HEK293 (cell line): ENCODE measurements around the gene S1PR5.

ENCODE experiments used
- BCL11A ChIP-seq: fragments of 450-650 bp; formaldehyde crosslinking; IDR thresholded peaks from 2 replicates; pipeline ENCODE4 v1.5.1; 2016; ENCODE audit warnings: low read depth, missing biosample characterization, missing genetic modification characterization
- CTCF ChIP-seq: fragments of 450-650 bp; formaldehyde crosslinking; IDR thresholded peaks from 2 replicates; pipeline ENCODE4 v1.5.1; 2016; ENCODE audit warnings: missing biosample characterization, missing genetic modification characterization
- ELK4 ChIP-seq: IDR thresholded peaks from 2 replicates; pipeline ENCODE4 v1.6.1; 2011; ENCODE audit warnings: mild to moderate bottlenecking, low read depth, low read length, borderline replicate concordance
- GLIS2 ChIP-seq: fragments of 450-650 bp; formaldehyde crosslinking; IDR thresholded peaks from 2 replicates; pipeline ENCODE4 v1.5.1; 2016; ENCODE audit warnings: missing biosample characterization, missing genetic modification characterization
- REST ChIP-seq: fragments of 450-650 bp; formaldehyde crosslinking; IDR thresholded peaks from 2 replicates; pipeline ENCODE4 v1.5.1; 2016; ENCODE audit warnings: missing biosample characterization, missing genetic modification characterization
- ZBTB10 ChIP-seq: fragments of 450-650 bp; formaldehyde crosslinking; IDR thresholded peaks from 2 replicates; pipeline ENCODE4 v1.5.1; 2016; ENCODE audit warnings: missing biosample characterization, missing genetic modification characterization
- ZBTB20 ChIP-seq: fragments of 450-650 bp; formaldehyde crosslinking; IDR thresholded peaks from 2 replicates; pipeline ENCODE4 v1.5.1; 2016; ENCODE audit warnings: missing biosample characterization, missing genetic modification characterization
- ZBTB26 ChIP-seq: fragments of 450-650 bp; formaldehyde crosslinking; optimal IDR thresholded peaks from 2 replicates; pipeline ENCODE3; 2016; ENCODE audit warnings: missing biosample characterization, mild to moderate bottlenecking, missing genetic modification characterization
- ZEB2 ChIP-seq: fragments of 450-650 bp; formaldehyde crosslinking; IDR thresholded peaks from 2 replicates; pipeline ENCODE4 v1.5.1; 2016; ENCODE audit warnings: missing biosample characterization, missing genetic modification characterization
- ZNF221 ChIP-seq: fragments of 450-650 bp; formaldehyde crosslinking; IDR thresholded peaks from 2 replicates; pipeline ENCODE4 v1.5.1; 2017; ENCODE audit warnings: missing biosample characterization, missing genetic modification characterization, borderline replicate concordance
- ZNF354C ChIP-seq: fragments of 450-650 bp; formaldehyde crosslinking; IDR thresholded peaks from 2 replicates; pipeline ENCODE4 v1.5.1; 2016; ENCODE audit warnings: missing biosample characterization, missing genetic modification characterization, low read depth, borderline replicate concordance
- ZNF366 ChIP-seq: fragments of 450-650 bp; formaldehyde crosslinking; conservative IDR thresholded peaks from 2 replicates; pipeline ENCODE4 v1.5.1; 2016; ENCODE audit warnings: missing biosample characterization, missing genetic modification characterization
- ZNF391 ChIP-seq: fragments of 450-650 bp; formaldehyde crosslinking; IDR thresholded peaks from 2 replicates; pipeline ENCODE4 v1.5.1; 2016; ENCODE audit warnings: low read depth, missing biosample characterization, missing genetic modification characterization, borderline replicate concordance
- ZNF426 ChIP-seq: fragments of 450-650 bp; formaldehyde crosslinking; IDR thresholded peaks from 2 replicates; pipeline ENCODE4 v1.5.1; 2017; ENCODE audit warnings: missing biosample characterization, missing genetic modification characterization, mild to moderate bottlenecking, inconsistent platforms, moderate library complexity
- ZNF501 ChIP-seq: fragments of 450-650 bp; formaldehyde crosslinking; IDR thresholded peaks from 2 replicates; pipeline ENCODE4 v1.5.1; 2016; ENCODE audit warnings: missing biosample characterization, missing genetic modification characterization
- ZNF549 ChIP-seq: fragments of 450-650 bp; IDR thresholded peaks from 2 replicates; pipeline ENCODE4 v1.5.1; 2018; ENCODE audit warnings: missing biosample characterization, missing genetic modification characterization, mild to moderate bottlenecking, inconsistent platforms, moderate library complexity
- ZNF624 ChIP-seq: fragments of 450-650 bp; formaldehyde crosslinking; IDR thresholded peaks from 2 replicates; pipeline ENCODE4 v1.5.1; 2017; ENCODE audit warnings: missing biosample characterization, missing genetic modification characterization
- ZNF692 ChIP-seq: fragments of 450-650 bp; formaldehyde crosslinking; IDR thresholded peaks from 2 replicates; pipeline ENCODE4 v1.5.1; 2016; ENCODE audit warnings: missing biosample characterization, missing genetic modification characterization
- ZNF76 ChIP-seq: fragments of 450-650 bp; formaldehyde crosslinking; IDR thresholded peaks from 2 replicates; pipeline ENCODE4; 2016; ENCODE audit warnings: low read depth, missing biosample characterization, missing genetic modification characterization, borderline replicate concordance
- ZNF768 ChIP-seq: fragments of 450-650 bp; formaldehyde crosslinking; IDR thresholded peaks from 2 replicates; pipeline ENCODE4 v1.5.1; 2018; ENCODE audit warnings: missing biosample characterization, mild to moderate bottlenecking, missing genetic modification characterization
- ZNF776 ChIP-seq: fragments of 450-650 bp; formaldehyde crosslinking; IDR thresholded peaks from 2 replicates; pipeline ENCODE4 v1.5.0; 2017; ENCODE audit warnings: missing biosample characterization, missing genetic modification characterization, borderline replicate concordance
- ZNF777 ChIP-seq: fragments of 450-650 bp; formaldehyde crosslinking; IDR thresholded peaks from 2 replicates; pipeline ENCODE4 v1.5.1; 2017; ENCODE audit warnings: missing biosample characterization, missing genetic modification characterization, borderline replicate concordance
- ZNF792 ChIP-seq: fragments of 450-650 bp; formaldehyde crosslinking; IDR thresholded peaks from 2 replicates; pipeline ENCODE4 v1.5.1; 2016; ENCODE audit warnings: missing biosample characterization, missing genetic modification characterization
- ZNF830 ChIP-seq: fragments of 450-650 bp; IDR thresholded peaks from 2 replicates; pipeline ENCODE4 v1.5.0; 2018; ENCODE audit warnings: missing biosample characterization, missing genetic modification characterization, low read depth, mild to moderate bottlenecking, moderate library complexity
- ZNF837 ChIP-seq: fragments of 450-650 bp; formaldehyde crosslinking; IDR thresholded peaks from 2 replicates; pipeline ENCODE4 v1.5.1; 2016; ENCODE audit warnings: missing biosample characterization, missing genetic modification characterization

Gene S1PR5

GRCh38 chr19:10501971-10502523 is 15.2 kb downstream of the S1PR5 start (continued):
- TF ChIP-seq ZNF391 (tag by site-specific recombination) (peak; percentile 29; the same call in 1 of the 2 replicates), ZNF76 (tag by site-specific recombination) (no peak; the same call in 1 of the 2 replicates), GLIS2 (peak; percentile 90), ZNF549 (tag by site-specific recombination) (no peak), ZNF354C (tag by site-specific recombination) (no peak), ZNF366 (no peak), ZNF624 (tag by site-specific recombination) (no peak), ZNF221 (tag by site-specific recombination) (no peak), ZNF776 (tag by site-specific recombination) (no peak), ZBTB26 (no peak), ELK4 (no peak), ZNF830 (tag by site-specific recombination) (no peak), ZBTB20 (peak; percentile 63; the same call in 1 of the 2 replicates), ZNF792 (tag by site-specific recombination) (no peak), ZEB2 (tag by site-specific recombination) (peak; percentile 74; the same call in 1 of the 2 replicates), ZNF777 (tag by site-specific recombination) (0 out of 2 replicates have a peak, but pooled peaks have one; percentile 68), ZNF837 (tag by site-specific recombination) (no peak), ZNF692 (no peak; the same call in 1 of the 2 replicates), ZBTB10 (tag by site-specific recombination) (peak; percentile 92), ZNF768 (tag by site-specific recombination) (no peak), REST (tag by site-specific recombination) (0 out of 2 replicates have a peak, but pooled peaks have one; percentile 22), BCL11A (tag by site-specific recombination) (no peak), ZNF501 (tag by site-specific recombination) (peak; percentile 53; the same call in 1 of the 2 replicates), ZNF426 (tag by site-specific recombination) (no peak), CTCF (tag by site-specific recombination) (no peak; the same call in 1 of the 2 replicates)
